ENCODE data around the gene DOCK8.
"Not testable (repeated sequence)": the region's sequence is repeated elsewhere in the genome, so short reads cannot be mapped to it uniquely, and the experiment has no call there.

DOCK8 gene

DNA sequence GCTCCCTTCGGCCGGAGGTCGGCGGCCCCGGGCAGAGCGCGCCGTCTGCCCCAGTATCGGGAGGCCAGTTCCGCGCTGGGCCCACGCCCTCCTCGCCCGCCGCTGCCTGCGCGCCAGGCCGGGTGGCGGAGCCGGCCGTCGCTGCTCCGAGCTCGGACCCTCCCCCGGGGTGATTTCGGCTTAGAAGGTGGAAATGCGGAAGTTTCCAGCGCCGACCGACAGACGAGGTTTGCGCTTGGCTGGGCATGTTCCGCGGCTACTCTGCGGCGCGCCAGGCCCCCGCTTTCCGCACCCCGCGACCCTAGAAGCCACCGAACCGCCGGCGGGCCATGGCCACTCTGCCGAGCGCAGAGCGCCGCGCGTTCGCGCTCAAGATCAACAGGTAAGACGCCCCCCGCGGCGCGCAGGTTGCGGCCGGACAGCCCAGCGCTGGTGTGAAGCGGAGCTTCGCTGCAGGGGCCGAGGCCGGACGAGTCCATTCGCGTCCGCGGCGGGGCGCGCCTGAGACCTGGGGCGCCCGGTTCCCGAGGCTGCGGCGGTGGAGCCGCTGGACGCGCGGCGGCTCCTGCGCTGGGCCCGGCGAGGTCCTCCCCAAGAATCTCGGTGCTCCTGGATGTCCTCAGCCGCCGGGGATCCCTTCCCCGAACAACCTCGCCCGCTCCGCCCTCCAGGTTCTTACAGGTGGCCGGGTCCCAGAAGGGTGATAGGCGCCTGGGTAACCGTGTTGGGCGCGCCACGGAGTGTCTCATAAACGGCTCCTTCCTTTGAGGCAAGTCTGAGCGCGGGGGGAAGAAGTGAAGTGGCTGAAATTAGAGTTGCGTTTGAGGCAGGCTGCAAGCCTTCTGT lies at the start of gene DOCK8:
DOCK8 (plus strand) TSS at position 218 of the 846 bp plus-strand sequence; CDS start at position 330, 112 bp downstream.
- Mint-ChIP-seq H3K4me1 (no peaks in the 10 kb centered on the region), H3K9me3 (no peaks in the 10 kb centered on the region), H3K27ac (no peak within 1 kb of the TSS), H3K4me3 (peak within 1 kb of the TSS; percentile 80), H3K36me3 (ENCODE audit: low read depth) (no peaks in the 10 kb centered on the region), H3K27me3 (ENCODE audit: low read depth, poor library complexity) (peaks cover 57% of the 10 kb centered on the region)
- peak; percentile 76 for DNase-seq
- TF ChIP-seq, protein P1, sequence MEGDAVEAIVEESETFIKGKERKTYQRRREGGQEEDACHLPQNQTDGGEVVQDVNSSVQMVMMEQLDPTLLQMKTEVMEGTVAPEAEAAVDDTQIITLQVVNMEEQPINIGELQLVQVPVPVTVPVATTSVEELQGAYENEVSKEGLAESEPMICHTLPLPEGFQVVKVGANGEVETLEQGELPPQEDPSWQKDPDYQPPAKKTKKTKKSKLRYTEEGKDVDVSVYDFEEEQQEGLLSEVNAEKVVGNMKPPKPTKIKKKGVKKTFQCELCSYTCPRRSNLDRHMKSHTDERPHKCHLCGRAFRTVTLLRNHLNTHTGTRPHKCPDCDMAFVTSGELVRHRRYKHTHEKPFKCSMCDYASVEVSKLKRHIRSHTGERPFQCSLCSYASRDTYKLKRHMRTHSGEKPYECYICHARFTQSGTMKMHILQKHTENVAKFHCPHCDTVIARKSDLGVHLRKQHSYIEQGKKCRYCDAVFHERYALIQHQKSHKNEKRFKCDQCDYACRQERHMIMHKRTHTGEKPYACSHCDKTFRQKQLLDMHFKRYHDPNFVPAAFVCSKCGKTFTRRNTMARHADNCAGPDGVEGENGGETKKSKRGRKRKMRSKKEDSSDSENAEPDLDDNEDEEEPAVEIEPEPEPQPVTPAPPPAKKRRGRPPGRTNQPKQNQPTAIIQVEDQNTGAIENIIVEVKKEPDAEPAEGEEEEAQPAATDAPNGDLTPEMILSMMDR (IDR thresholded peaks at IDR 0.05): peak; percentile 33

DNA sequence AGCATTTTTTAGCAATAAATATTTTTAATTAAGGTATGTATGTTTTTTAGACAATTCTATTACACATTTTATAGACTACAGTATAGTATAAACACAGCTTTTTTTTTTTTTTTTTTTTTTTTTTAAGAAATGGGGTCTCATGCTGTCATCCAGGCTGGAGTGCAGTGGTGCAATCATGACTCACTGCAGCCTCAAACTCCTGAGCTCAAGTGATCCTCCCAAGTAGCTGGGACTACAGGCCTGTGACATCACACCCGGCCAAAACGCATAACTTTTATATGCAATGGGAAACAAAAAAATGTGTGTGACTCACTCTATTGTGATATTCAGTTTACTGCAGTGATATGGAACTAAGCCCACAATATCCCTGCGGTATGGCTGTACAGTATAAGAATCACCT lies 44.9 kb upstream of the DOCK8 start:
- H3K4me3 Mint-ChIP-seq; H3K4me1 Mint-ChIP-seq; H3K9me3 Mint-ChIP-seq; H3K27me3 Mint-ChIP-seq (ENCODE audit: low read depth, poor library complexity); H3K36me3 Mint-ChIP-seq (ENCODE audit: low read depth); DNase-seq; H3K27ac Mint-ChIP-seq: not testable (repeated sequence)

DNA sequence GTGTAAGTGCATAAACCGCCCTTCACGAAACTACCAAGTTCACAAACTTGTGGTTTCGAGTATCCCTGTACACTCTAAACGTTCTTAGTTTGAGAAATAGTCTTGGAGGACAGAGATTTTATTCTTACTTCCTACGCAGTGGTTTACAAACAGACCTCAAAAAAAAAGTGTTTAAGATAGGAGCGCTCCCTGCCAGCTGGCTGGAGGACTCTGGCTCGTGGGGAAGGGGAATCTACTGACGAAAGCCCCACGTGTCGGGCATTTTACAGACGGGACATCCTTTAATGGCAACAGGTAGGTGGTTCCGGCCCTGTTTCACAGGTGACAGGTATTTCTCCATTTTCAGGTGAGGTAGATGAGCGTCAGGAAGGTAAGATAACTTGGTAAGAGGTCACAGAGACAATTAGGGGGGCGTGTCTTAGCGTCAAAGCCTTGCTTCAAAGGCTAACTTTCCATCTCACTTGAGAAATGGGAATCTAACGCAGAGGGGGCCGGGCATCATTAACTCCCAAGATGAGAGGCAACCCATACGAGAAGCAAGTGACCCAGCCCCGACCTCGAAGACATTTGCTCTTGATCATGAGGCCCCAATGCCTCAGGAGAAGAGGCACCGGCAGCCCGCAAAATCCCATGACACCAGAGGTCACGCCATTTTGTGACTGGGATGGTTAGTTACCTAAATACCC lies 36.4 kb upstream of the DOCK8 start:
- H3K36me3 Mint-ChIP-seq (ENCODE audit: low read depth); DNase-seq; H3K9me3 Mint-ChIP-seq; H3K27ac Mint-ChIP-seq; H3K27me3 Mint-ChIP-seq (ENCODE audit: low read depth, poor library complexity); H3K4me1 Mint-ChIP-seq: not testable (repeated sequence)
- peak overlapping the region; percentile 84 for H3K4me3 Mint-ChIP-seq

DNA sequence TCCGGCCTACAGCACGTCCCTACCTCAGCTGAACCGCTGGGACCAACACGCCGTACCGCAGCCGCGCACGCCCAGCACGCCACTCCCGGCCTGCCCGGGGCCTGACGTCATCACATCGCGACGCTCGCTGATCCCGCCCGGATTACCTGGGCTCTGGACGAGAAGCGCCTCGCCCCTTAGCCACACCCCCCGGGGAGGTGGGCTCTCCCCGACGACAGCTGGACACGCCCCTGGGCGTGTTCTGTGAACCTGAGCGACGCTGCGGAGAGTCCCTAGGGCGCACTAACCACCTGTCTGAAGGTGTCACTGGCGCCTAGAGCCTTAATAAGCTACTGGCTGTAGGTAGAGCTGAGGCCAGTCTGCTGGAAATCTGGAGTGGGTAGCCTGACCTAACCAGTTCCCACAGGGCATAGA lies 35.7 kb upstream of the DOCK8 start, which contains the start of gene ZNG1A:
ZNG1A (minus strand) TSS at position 87 of the 414 bp plus-strand sequence. CDS start 87 bp downstream, outside the sequence.
- H3K27me3 Mint-ChIP-seq (ENCODE audit: low read depth, poor library complexity); H3K9me3 Mint-ChIP-seq; H3K4me1 Mint-ChIP-seq; H3K27ac Mint-ChIP-seq; DNase-seq; H3K36me3 Mint-ChIP-seq (ENCODE audit: low read depth): not testable (repeated sequence)
- peak within 1 kb of the TSS; percentile 84 for H3K4me3 Mint-ChIP-seq

DNA sequence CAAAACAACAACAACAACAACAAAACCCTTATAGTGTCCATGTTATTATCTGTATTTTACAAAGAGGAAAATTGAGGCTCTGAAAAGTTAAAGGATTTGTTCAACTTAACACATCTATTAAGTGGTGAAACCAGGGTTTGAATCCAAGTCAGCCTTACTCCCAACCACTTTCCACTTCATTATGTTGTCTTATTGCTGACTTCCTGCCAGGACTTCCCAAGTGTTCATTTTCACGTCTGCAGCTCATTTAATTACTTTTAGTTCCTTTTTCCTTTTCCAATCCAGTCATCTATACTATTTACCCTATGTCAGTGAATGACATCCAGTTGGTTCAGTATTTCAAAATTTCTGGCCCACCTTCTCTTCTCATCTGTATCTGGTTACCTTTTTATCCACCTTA lies 15.1 kb upstream of the DOCK8 start:
- H3K4me1 Mint-ChIP-seq: not testable (repeated sequence)

DNA sequence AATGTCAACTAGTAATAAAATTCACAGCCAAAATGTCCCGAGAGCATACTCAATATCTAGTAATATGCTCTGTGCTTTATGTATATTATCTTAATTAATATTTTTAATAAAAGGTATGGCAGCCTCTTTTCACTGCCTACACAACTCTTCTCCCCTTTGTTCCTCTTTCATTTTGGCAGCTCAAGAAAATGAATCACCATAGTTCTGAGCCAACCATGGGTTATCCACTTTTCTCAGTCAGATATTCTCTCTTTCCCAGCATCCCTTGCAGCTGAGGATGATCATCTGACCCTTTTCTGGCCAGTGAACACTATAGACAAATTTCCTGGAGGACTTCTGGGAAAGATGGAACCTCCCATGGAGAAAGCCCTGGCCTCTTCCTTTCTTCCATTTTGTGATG lies 8.2 kb upstream of the DOCK8 start:
- Mint-ChIP-seq H3K4me3 (no peak overlapping the region), H3K9me3 (no peaks in the 10 kb centered on the region), H3K27ac (no peak overlapping the region), H3K4me1 (no peaks in the 10 kb centered on the region), H3K27me3 (ENCODE audit: low read depth, poor library complexity) (peaks cover 13% of the 10 kb centered on the region), H3K36me3 (ENCODE audit: low read depth) (no peaks in the 10 kb centered on the region)
- TF ChIP-seq, protein P1 (IDR thresholded peaks at IDR 0.05): no peak
- DNase-seq: no peak

More for the DNA sequence above, 15.1 kb upstream of the DOCK8 start:
- H3K9me3 Mint-ChIP-seq; H3K36me3 Mint-ChIP-seq (ENCODE audit: low read depth); H3K27ac Mint-ChIP-seq; DNase-seq; H3K27me3 Mint-ChIP-seq (ENCODE audit: low read depth, poor library complexity); H3K4me3 Mint-ChIP-seq: not testable (repeated sequence)

DNA sequence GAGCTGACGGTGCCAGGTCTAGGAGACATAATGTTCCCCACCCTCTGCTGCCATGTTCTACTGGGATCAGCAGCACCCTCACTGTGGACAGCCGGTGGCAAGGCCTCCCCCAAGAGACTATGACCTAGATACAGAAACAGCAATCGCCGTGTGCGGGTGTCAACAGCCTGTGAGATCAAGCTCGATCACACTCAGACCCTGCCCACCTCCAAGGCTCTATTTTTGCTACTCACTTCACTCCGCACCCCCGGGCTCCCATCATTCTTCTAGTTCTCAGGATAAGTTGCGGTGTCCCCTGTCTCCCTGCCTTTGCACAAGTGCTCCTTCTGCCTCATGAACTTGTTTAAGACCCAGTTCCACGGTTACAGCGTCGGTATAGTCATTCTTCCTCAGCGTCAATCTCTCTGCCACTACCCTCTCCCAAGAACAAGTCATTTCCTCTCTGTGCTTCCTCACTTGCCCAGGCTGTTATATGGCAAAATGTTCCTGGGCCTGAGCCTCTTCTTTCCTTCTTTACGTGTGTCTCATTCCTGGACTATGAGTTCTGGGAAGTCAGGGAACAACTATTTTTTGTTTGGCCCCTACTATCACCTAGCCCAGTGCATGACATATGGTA lies 5.4 kb upstream of the DOCK8 start:
- H3K9me3 Mint-ChIP-seq: no peaks in the 10 kb centered on the region
- no peak for DNase-seq
- no peaks in the 10 kb centered on the region for H3K36me3 Mint-ChIP-seq (ENCODE audit: low read depth)

More for the DNA sequence above, 5.4 kb upstream of the DOCK8 start:
- H3K27ac Mint-ChIP-seq: no peak overlapping the region
- no peaks in the 10 kb centered on the region for H3K4me1 Mint-ChIP-seq
- TF ChIP-seq, protein P1 (IDR thresholded peaks at IDR 0.05): no peak
- peaks cover 24% of the 10 kb centered on the region for H3K27me3 Mint-ChIP-seq (ENCODE audit: low read depth, poor library complexity)
- no peak overlapping the region for H3K4me3 Mint-ChIP-seq

Measured in nephron progenitor cell (in vitro differentiated cells).